Upper lobe of right lung (tissue), 1 donor: Measurements from ENCODE around the gene FUZ. TPM values are rescaled to one million over a fixed set of nuclear protein-coding genes. Genes with fewer than 3 reads are reported as not detected.

ENCODE experiments used
- ATAC-seq: fragments of 200-7000 bp; cut with Tn5 transposase; one replicate; pipeline ENCODE4 v1.9.1; 2020; ENCODE audit warnings: mild to moderate bottlenecking, moderate library complexity
- DNase-seq: peaks from one replicate; pipeline ENCODE4 v3.0.0-alpha.2; 2020
- H3K27ac ChIP-seq: fragments of 200-600 bp; one replicate; pipeline ENCODE4 v1.8.0; 2022
- H3K27me3 ChIP-seq: fragments of 200-600 bp; one replicate; pipeline ENCODE4 v1.8.0; 2022; ENCODE audit warnings: mild to moderate bottlenecking
- H3K36me3 ChIP-seq: fragments of 200-600 bp; one replicate; pipeline ENCODE4 v1.8.0; 2022
- H3K4me1 ChIP-seq: fragments of 200-600 bp; one replicate; pipeline ENCODE4 v1.8.0; 2022
- H3K4me3 ChIP-seq: fragments of 200-600 bp; one replicate; pipeline ENCODE4 v1.8.0; 2022; ENCODE audit warnings: mild to moderate bottlenecking
- H3K9me3 ChIP-seq: fragments of 200-600 bp; one replicate; pipeline ENCODE4 v1.8.0; 2022
- intact Hi-C: fragments of 100-400 bp; cut with DNase I; formaldehyde crosslinking; loops from one replicate; pipeline ENCODE4 v1.11.0; 2022
- total RNA-seq: library from RNA; stranded (reverse); fragmentation: NEBNext Ultra II Directional; extraction: Animal tissue kit (Norgen Biotek cat#: 25700); gene quantifications from one replicate; pipeline ENCODE4 v1.2.1, GENCODE V29; 2021
- TF ChIP-seq, protein P1 (sequence below): fragments of 200-600 bp; IDR thresholded peaks from one replicate; pipeline ENCODE4 v1.8.0; 2022; ENCODE audit warnings: antibody characterized with exemption
- donor health status: DM: no; HTN: yes; CAD: no; lungs with severe emphysema.

FUZ gene
- total RNA-seq, 1 donor from 2014 or later: 20.1 TPM

DNA sequence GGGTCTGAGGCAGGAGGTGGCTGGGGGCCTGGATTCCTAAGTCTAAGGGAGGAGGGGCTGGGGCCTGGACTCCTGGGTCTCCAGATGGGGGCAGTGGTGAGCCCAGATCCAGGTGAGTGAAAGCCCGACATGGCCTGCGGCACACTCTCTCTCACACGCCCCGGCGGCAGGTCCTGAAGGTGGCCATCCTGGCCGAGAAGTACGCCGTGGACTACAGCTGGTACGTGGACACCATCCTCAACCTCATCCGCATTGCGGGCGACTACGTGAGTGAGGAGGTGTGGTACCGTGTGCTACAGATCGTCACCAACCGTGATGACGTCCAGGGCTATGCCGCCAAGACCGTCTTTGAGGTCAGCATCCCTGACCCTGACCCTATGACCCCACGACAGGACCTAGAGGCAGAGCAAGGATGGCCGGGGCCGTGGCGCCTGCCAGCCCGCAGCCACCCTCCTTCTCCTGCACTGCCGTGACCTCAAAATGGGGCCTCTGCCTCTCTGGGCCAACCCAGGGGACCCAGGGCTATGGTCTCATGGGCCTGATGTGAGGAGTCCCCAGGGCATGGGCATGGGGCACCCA lies 13.2 kb downstream of the FUZ start:
- intact Hi-C loops: no loop called here
- TF ChIP-seq, protein P1, sequence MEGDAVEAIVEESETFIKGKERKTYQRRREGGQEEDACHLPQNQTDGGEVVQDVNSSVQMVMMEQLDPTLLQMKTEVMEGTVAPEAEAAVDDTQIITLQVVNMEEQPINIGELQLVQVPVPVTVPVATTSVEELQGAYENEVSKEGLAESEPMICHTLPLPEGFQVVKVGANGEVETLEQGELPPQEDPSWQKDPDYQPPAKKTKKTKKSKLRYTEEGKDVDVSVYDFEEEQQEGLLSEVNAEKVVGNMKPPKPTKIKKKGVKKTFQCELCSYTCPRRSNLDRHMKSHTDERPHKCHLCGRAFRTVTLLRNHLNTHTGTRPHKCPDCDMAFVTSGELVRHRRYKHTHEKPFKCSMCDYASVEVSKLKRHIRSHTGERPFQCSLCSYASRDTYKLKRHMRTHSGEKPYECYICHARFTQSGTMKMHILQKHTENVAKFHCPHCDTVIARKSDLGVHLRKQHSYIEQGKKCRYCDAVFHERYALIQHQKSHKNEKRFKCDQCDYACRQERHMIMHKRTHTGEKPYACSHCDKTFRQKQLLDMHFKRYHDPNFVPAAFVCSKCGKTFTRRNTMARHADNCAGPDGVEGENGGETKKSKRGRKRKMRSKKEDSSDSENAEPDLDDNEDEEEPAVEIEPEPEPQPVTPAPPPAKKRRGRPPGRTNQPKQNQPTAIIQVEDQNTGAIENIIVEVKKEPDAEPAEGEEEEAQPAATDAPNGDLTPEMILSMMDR: no peak
- H3K9me3 ChIP-seq: no peaks in the 10 kb centered on the region
- H3K4me3 ChIP-seq: no peak overlapping the region
- no peak overlapping the region for H3K27ac ChIP-seq
- peaks cover 82% of the 10 kb centered on the region for H3K36me3 ChIP-seq
- no peaks in the 10 kb centered on the region for H3K4me1 ChIP-seq
- ATAC-seq (peak; percentile 7), DNase-seq (no peak)
- H3K27me3 ChIP-seq: no peaks in the 10 kb centered on the region

DNA sequence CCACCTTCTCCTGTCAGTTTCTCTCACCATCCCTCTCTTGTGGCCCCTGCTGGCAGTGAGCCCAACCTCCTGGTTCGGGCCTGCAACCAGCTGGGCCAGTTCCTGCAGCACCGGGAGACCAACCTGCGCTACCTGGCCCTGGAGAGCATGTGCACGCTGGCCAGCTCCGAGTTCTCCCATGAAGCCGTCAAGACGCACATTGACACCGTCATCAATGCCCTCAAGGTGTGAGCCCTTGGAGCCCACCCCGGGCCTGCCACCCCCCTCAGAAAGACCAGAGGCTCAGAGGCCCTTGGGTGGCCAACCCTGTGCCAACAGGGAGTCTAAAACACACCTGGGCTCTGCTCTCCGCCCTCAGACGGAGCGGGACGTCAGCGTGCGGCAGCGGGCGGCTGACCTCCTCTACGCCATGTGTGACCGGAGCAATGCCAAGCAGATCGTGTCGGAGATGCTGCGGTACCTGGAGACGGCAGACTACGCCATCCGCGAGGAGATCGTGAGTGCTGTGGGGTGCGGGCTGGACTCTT lies 13.8 kb downstream of the FUZ start:
- Histone ChIP-seq H3K4me1 (no peaks in the 10 kb centered on the region), H3K9me3 (no peaks in the 10 kb centered on the region), H3K27ac (no peak overlapping the region), H3K27me3 (no peaks in the 10 kb centered on the region), H3K36me3 (peaks cover 88% of the 10 kb centered on the region), H3K4me3 (no peak overlapping the region)
- intact Hi-C loops: no loop called here
- ATAC-seq (no peak), DNase-seq (no peak)
- TF ChIP-seq, protein P1: no peak

DNA sequence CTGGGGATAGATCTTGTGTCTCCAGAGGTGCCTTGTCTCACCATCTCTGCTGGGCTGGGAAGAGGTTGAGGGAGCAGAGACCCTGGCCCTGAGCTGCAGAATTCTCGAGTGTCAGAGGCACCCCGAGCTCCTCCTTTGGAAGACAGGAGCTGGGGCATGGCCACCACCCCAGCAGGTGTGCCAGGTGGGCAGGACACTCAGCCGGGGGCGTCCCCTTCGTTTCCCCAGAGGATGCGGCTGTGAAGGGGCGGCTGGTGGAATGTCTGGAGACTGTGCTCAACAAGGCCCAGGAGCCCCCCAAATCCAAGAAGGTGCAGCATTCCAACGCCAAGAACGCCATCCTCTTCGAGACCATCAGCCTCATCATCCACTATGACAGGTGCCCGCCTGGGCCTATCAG lies 14.5 kb downstream of the FUZ start:
- no peaks in the 10 kb centered on the region for H3K27me3 ChIP-seq
- DNase-seq (no peak), ATAC-seq (no peak)
- intact Hi-C loops: no loop called here
- peaks cover 93% of the 10 kb centered on the region for H3K36me3 ChIP-seq
- no peaks in the 10 kb centered on the region for H3K9me3 ChIP-seq
- H3K4me1 ChIP-seq: no peaks in the 10 kb centered on the region
- H3K4me3 ChIP-seq: no peak overlapping the region
- H3K27ac ChIP-seq: no peak overlapping the region
- TF ChIP-seq, protein P1: no peak

DNA sequence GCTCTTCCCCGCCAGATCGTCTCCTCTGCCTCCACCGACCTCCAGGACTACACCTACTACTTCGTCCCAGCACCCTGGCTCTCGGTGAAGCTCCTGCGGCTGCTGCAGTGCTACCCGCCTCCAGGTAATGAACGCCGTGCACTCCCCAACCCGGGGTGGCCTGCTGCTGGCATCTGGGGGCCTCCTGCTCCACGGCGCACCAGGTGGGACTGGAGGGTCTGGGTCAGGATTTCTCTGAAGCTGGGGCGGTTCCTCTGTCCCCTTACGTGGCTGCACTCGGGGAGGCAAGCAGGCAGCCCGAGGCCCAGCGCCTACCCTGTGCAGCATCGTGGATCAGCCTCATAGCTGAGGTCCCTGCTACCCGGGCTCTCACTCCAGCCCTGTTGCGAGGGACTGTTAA lies 17.5 kb downstream of the FUZ start:
- H3K27me3 ChIP-seq: no peaks in the 10 kb centered on the region
- TF ChIP-seq, protein P1: no peak
- no peak for DNase-seq
- no peaks in the 10 kb centered on the region for H3K9me3 ChIP-seq
- intact Hi-C loops: no loop called here
- H3K36me3 ChIP-seq: peaks cover 91% of the 10 kb centered on the region
- H3K4me1 ChIP-seq: no peaks in the 10 kb centered on the region
- no peak for ATAC-seq
- no peak overlapping the region for H3K4me3 ChIP-seq
- H3K27ac ChIP-seq: no peak overlapping the region

DNA sequence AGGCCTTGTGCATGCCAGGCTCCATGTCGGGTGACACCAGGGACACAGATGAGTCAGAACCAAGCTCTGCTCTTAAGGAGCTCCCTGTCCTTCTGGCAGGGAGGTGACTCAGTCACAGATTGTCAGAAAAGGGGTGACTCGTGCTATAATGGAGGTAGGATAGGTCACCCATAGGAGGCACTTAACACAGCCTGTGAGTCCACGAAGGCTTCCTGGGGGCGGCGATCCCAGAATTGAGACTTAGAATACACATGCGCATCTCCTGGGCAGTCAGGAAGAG lies 19.6 kb downstream of the FUZ start:
- no peak overlapping the region for H3K4me3 ChIP-seq
- intact Hi-C loops: no loop called here
- no peak for DNase-seq
- H3K36me3 ChIP-seq: peaks cover 82% of the 10 kb centered on the region
- H3K27ac ChIP-seq: no peak overlapping the region
- no peak for ATAC-seq
- TF ChIP-seq, protein P1: no peak
- no peaks in the 10 kb centered on the region for H3K27me3 ChIP-seq
- H3K4me1 ChIP-seq: no peaks in the 10 kb centered on the region
- H3K9me3 ChIP-seq: no peaks in the 10 kb centered on the region
